H1 (cell line): ENCODE measurements around the gene CENPO. TPM values are rescaled to one million over a fixed set of nuclear protein-coding genes. Genes with fewer than 3 reads are reported as not detected.

Experiments used
- CTCF ChIA-PET: fragments of 300-600 bp; sonication (Branson Sonifier 250); formaldehyde crosslinking; loops from one replicate; lab custom pipeline; 2021; ENCODE audit not compliant: partially characterized antibody; lab: Charles Lee
- POLR2A ChIA-PET: fragments of 300-600 bp; sonication (Branson Sonifier 250); formaldehyde crosslinking; loops from one replicate; lab custom pipeline; 2021; ENCODE audit warnings: inconsistent platforms; ENCODE audit not compliant: partially characterized antibody; lab: Charles Lee
- DNase-seq, 2 experiments: peaks; one replicate each; pipeline versions ENCODE4 v3.0.0 to v3.0.0-alpha.2; 2010 to 2022; ENCODE audit warnings: low spot score in 2 of 2, low read depth in 1 of 2, mixed read lengths in 1 of 2
- FAIRE-seq: peaks from 2 replicates; lab custom pipeline; 2011; peaks lifted over from hg19 to GRCh38; lab: Jason Lieb, UNC
- H2AFZ ChIP-seq: 2 replicates; pipeline ENCODE4 v1.8.1; 2012; ENCODE audit warnings: low read length, inconsistent platforms
- H2AK5ac ChIP-seq: 2 replicates; pipeline ENCODE4 v1.6.1; 2013; ENCODE audit warnings: low read depth, low read length
- H2BK120ac ChIP-seq: replicated peaks from 2 replicates; pipeline ENCODE3; 2013; ENCODE audit warnings: low read depth, low read length, inconsistent platforms
- H2BK12ac ChIP-seq: 2 replicates; pipeline ENCODE4 v1.6.1; 2013; ENCODE audit warnings: low read depth, low read length
- H2BK15ac ChIP-seq: 2 replicates; pipeline ENCODE4 v1.6.1; 2013; ENCODE audit warnings: low read length
- H2BK20ac ChIP-seq: 2 replicates; pipeline ENCODE4 v1.6.1; 2013; ENCODE audit warnings: low read length
- H2BK5ac ChIP-seq: 2 replicates; pipeline ENCODE4 v1.6.1; 2013; ENCODE audit warnings: low read depth, low read length
- H3K14ac ChIP-seq: 2 replicates; pipeline ENCODE4 v1.6.1; 2013; ENCODE audit warnings: inconsistent platforms; ENCODE audit not compliant: insufficient read length
- H3K18ac ChIP-seq: 2 replicates; pipeline ENCODE4 v1.6.1; 2013; ENCODE audit warnings: low read length; ENCODE audit errors: extremely low read depth
- H3K23ac ChIP-seq: 2 replicates; pipeline ENCODE4 v1.6.1; 2013; ENCODE audit warnings: inconsistent platforms; ENCODE audit not compliant: insufficient read length
- H3K23me2 ChIP-seq: 2 replicates; pipeline ENCODE4 v1.6.1; 2013; ENCODE audit warnings: low read depth, low read length
- H3K27ac ChIP-seq: 2 replicates; pipeline ENCODE4 v1.6.1; 2011; ENCODE audit warnings: low read depth, low read length, inconsistent platforms
- H3K27me3 ChIP-seq, 4 experiments: replicated peaks in 1 of 4; 1 replicate in 1 of 4; 2 replicates in 3 of 4; pipeline versions ENCODE4 v1.6.1 to v1.8.1; 2011 to 2013; ENCODE audit warnings: low read length in 3 of 4, mild to moderate bottlenecking in 3 of 4, inconsistent platforms in 2 of 4, mixed read lengths in 2 of 4, moderate library complexity in 1 of 4; ENCODE audit not compliant: control insufficient read depth in 3 of 4, insufficient read depth in 3 of 4; ENCODE audit errors: extremely low read depth in 1 of 4
- H3K36me3 ChIP-seq, 4 experiments: 2 replicates each; pipeline versions ENCODE4 v1.6.1 to v1.8.1; 2011 to 2013; ENCODE audit warnings: mild to moderate bottlenecking in 4 of 4, low read length in 3 of 4, moderate library complexity in 2 of 4, control low read depth in 1 of 4, inconsistent platforms in 1 of 4; ENCODE audit not compliant: insufficient read depth in 4 of 4, control insufficient read depth in 2 of 4
- H3K4ac ChIP-seq: replicated peaks from 2 replicates; pipeline ENCODE3; 2013; ENCODE audit warnings: low read length, low read depth, mixed read lengths, inconsistent platforms; ENCODE audit not compliant: insufficient read length
- H3K4me1 ChIP-seq, 4 experiments: replicated peaks in 1 of 4; 1 replicate in 1 of 4; 2 replicates in 3 of 4; pipeline versions ENCODE4 v1.6.1 to v1.8.1; 2011 to 2013; ENCODE audit warnings: low read length in 3 of 4, inconsistent platforms in 2 of 4, mixed read lengths in 1 of 4; ENCODE audit not compliant: insufficient read depth in 4 of 4, control insufficient read depth in 3 of 4
- H3K4me2 ChIP-seq, 2 experiments: 2 replicates each; pipeline versions ENCODE4 v1.6.1 to v1.8.1; 2011 to 2013; ENCODE audit warnings: low read depth in 2 of 2, low read length in 2 of 2, control low read depth in 1 of 2, inconsistent platforms in 1 of 2, mild to moderate bottlenecking in 1 of 2; ENCODE audit not compliant: insufficient read depth in 1 of 2
- H3K4me3 ChIP-seq, 4 experiments: fragments of 200-600, 300-600 bp in 1 of 4; sonication (generic), shearing (Covaris generic), sonication (Bioruptor Twin) in 1 of 4; 2 replicates each; pipeline versions ENCODE4 v1.5.1 to v1.8.1; 2011 to 2016; ENCODE audit warnings: low read length in 4 of 4, low read depth in 3 of 4, control low read depth in 2 of 4, inconsistent platforms in 2 of 4, mild to moderate bottlenecking in 2 of 4, mixed read lengths in 1 of 4, moderate library complexity in 1 of 4; ENCODE audit not compliant: insufficient read depth in 2 of 4; ENCODE audit errors: extremely low read depth in 1 of 4
- H3K56ac ChIP-seq: replicated peaks from 2 replicates; pipeline ENCODE3; 2013; ENCODE audit warnings: low read depth, mild to moderate bottlenecking, mixed read lengths, low read length, inconsistent platforms; ENCODE audit not compliant: insufficient read length
- H3K79me1 ChIP-seq: 2 replicates; pipeline ENCODE4 v1.6.1; 2013; ENCODE audit warnings: low read depth, low read length, control low read depth
- H3K79me2 ChIP-seq, 2 experiments: 2 replicates each; pipeline versions ENCODE4 v1.6.1 to v1.8.1; 2012 to 2013; ENCODE audit warnings: low read length in 2 of 2, mild to moderate bottlenecking in 2 of 2, inconsistent platforms in 1 of 2; ENCODE audit not compliant: insufficient read depth in 2 of 2, control insufficient read depth in 1 of 2
- H3K9ac ChIP-seq, 4 experiments: replicated peaks in 1 of 4; 1 replicate in 1 of 4; 2 replicates in 3 of 4; pipeline versions ENCODE4 v1.6.1 to v1.8.1; 2011 to 2013; ENCODE audit warnings: low read depth in 3 of 4, low read length in 3 of 4, control low read depth in 2 of 4, mild to moderate bottlenecking in 2 of 4, moderate library complexity in 2 of 4, inconsistent platforms in 1 of 4; ENCODE audit errors: extremely low read depth in 1 of 4
- H3K9me3 ChIP-seq, 2 experiments: 2 replicates each; pipeline versions ENCODE4 v1.6.1 to v1.8.1; 2012 to 2013; ENCODE audit warnings: mild to moderate bottlenecking in 2 of 2, moderate library complexity in 2 of 2, control low read depth in 1 of 2, inconsistent platforms in 1 of 2, low read depth in 1 of 2, low read length in 1 of 2, mixed read lengths in 1 of 2; ENCODE audit not compliant: insufficient read depth in 2 of 2
- H4K20me1 ChIP-seq, 2 experiments: replicated peaks in 1 of 2; 2 replicates each; pipeline versions ENCODE3 to v1.8.1; 2011 to 2013; ENCODE audit warnings: inconsistent platforms in 2 of 2, low read length in 2 of 2, mild to moderate bottlenecking in 1 of 2; ENCODE audit not compliant: insufficient read depth in 2 of 2, control insufficient read depth in 1 of 2
- H4K5ac ChIP-seq: 2 replicates; pipeline ENCODE4 v1.6.1; 2013; ENCODE audit warnings: low read length, low read depth, mixed read lengths, inconsistent platforms; ENCODE audit not compliant: insufficient read length
- H4K8ac ChIP-seq: 2 replicates; pipeline ENCODE4 v1.8.0; 2013; ENCODE audit warnings: mild to moderate bottlenecking, moderate library complexity, low read length, inconsistent platforms; ENCODE audit not compliant: insufficient read depth; ENCODE audit errors: extremely low read depth
- H4K91ac ChIP-seq: replicated peaks from 2 replicates; pipeline ENCODE3; 2013; ENCODE audit warnings: low read length, mixed read lengths, inconsistent platforms; ENCODE audit not compliant: insufficient read length
- CEBPB ChIP-seq: IDR thresholded peaks from 2 replicates; pipeline ENCODE4 v1.6.1; 2012; ENCODE audit warnings: low read depth, low read length
- E2F6 ChIP-seq: IDR thresholded peaks from 2 replicates; pipeline ENCODE4 v1.6.1; 2012; ENCODE audit warnings: inconsistent platforms
- MAX ChIP-seq: IDR thresholded peaks from 2 replicates; pipeline ENCODE4 v1.6.1; 2012; ENCODE audit warnings: inconsistent platforms
- NANOG ChIP-seq: IDR thresholded peaks from 2 replicates; pipeline ENCODE4 v1.6.1; 2011; ENCODE audit warnings: low read length, low read depth, mild to moderate bottlenecking, inconsistent platforms; ENCODE audit not compliant: insufficient read depth, poor library complexity, severe bottlenecking
- NRF1 ChIP-seq: IDR thresholded peaks from 2 replicates; pipeline ENCODE4 v1.6.1; 2011; ENCODE audit warnings: mild to moderate bottlenecking, low read depth, low read length, improper control_type of control experiment
- RBBP5 ChIP-seq: IDR thresholded peaks from 2 replicates; pipeline ENCODE4 v1.7.1; 2012; ENCODE audit warnings: low read depth, mild to moderate bottlenecking, inconsistent platforms, low read length, moderate library complexity, borderline replicate concordance
- RXRA ChIP-seq: IDR thresholded peaks from 2 replicates; pipeline ENCODE4 v1.6.1; 2011; ENCODE audit warnings: low read depth, mild to moderate bottlenecking, low read length, moderate library complexity; ENCODE audit not compliant: insufficient read depth
- SAP30 ChIP-seq: fragments of 300-600 bp; sonication (generic); IDR thresholded peaks from 2 replicates; pipeline ENCODE4 v1.7.1; 2012; ENCODE audit warnings: low read length, moderate library complexity, mild to moderate bottlenecking, inconsistent platforms; ENCODE audit not compliant: insufficient read depth, insufficient replicate concordance
- WGBS, 2 experiments: shearing (Covaris generic) in 1 of 2; methylation state at CpG; one replicate each; pipeline versions ENCODE4 v1.1.6 to v1.1.7; 2013 to 2015; ENCODE audit warnings: low lambda C conversion rate in 2 of 2, mixed read lengths in 2 of 2, inconsistent platforms in 1 of 2, low coverage in 1 of 2, missing lambda C conversion rate in 1 of 2; ENCODE audit not compliant: insufficient replicate concordance in 2 of 2, insufficient coverage in 1 of 2, insufficient read length in 1 of 2; ENCODE audit errors: extremely low coverage in 1 of 2, missing lambda C conversion rate in 1 of 2; 5-methylcytosine and 5-hydroxymethylcytosine counted together
- polyA plus RNA-seq, 7 experiments: library from polyadenylated mRNA; depleted of rRNA in 3 of 7; stranded (reverse) in 5 of 7; unstranded in 2 of 7; fragments of >200 nt in 5 of 7; fragments of 200-250 nt in 2 of 7; gene quantifications; 1 replicate in 5 of 7; 2 replicates in 1 of 7; 4 replicates in 1 of 7; pipeline versions ENCODE4 v1.2.1 to v1.2.3, GENCODE V29; 2011 to 2013; ENCODE audit warnings: missing spikeins in 2 of 7, mixed read lengths in 2 of 7
- total RNA-seq: library from RNA; stranded (reverse); fragmentation: NEBNext Ultra II Directional; extraction: Animal tissue kit (Norgen Biotek cat#: 25700); gene quantifications from 2 replicates; pipeline ENCODE4 v1.2.1, GENCODE V29; 2021

Gene CENPO
- total and polyA plus RNA-seq, 2 of the 8 experiments (the other 6 are each of a cell fraction or from before 2014, with no cell fraction given): 34.4 to 46.3 TPM

GRCh38 chr2:24831221-24832072, 38.2 kb downstream of the CENPO start:
- Histone ChIP-seq H3K9me3 (peaks cover 2 to 13% of the 10 kb centered on the region in 2 experiments; a peak in 1 of 4 replicates), H3K56ac (no peak overlapping the region), H3K9ac (no peak overlapping the region), H3K23me2 (0 out of 2 replicates have a peak, but pooled peaks cover 2% of the 10 kb centered on the region), H4K8ac (no peak overlapping the region), H3K79me1 (no peaks in the 10 kb centered on the region), H2AFZ (no peak overlapping the region), H3K18ac (no peak overlapping the region), H3K4me1 (peaks cover 2 to 18% (median 9%) of the 10 kb centered on the region in 4 experiments; a peak in 6 of 7 replicates), H2AK5ac (no peak overlapping the region), H3K23ac (no peak overlapping the region), H2BK12ac (no peak overlapping the region), H3K4me2 (no peak overlapping the region), H3K14ac (no peak overlapping the region), H3K27ac (no peak overlapping the region), H3K27me3 (no peaks in the 10 kb centered on the region), H2BK5ac (no peak overlapping the region), H3K79me2 (no peaks in the 10 kb centered on the region; a peak in 1 of 4 replicates), H4K20me1 (peaks cover 0 to 3% of the 10 kb centered on the region in 2 experiments), H4K5ac (no peak overlapping the region), H2BK120ac (no peak overlapping the region), H3K4me3 (no peak overlapping the region), H2BK20ac (no peak overlapping the region), H3K4ac (no peak overlapping the region), H2BK15ac (no peak overlapping the region), H4K91ac (no peak overlapping the region), H3K36me3 (peaks cover 0 to 13% (median under 1%) of the 10 kb centered on the region in 4 experiments; a peak in 3 of 8 replicates)
- ChIA-PET POLR2A (no interaction called here), CTCF (interaction anchor here (0.6 to 4.6 kb wide), 12 partner anchors 12 to 422 kb away, joined by 3 to 30 read pairs (median 4); no protein-coding TSS in a partner anchor)
- no peak for DNase-seq
- no peak for TF ChIP-seq SAP30
- no peak for TF ChIP-seq MAX
- no peak for TF ChIP-seq CEBPB
- no peak for TF ChIP-seq RXRA
- TF ChIP-seq E2F6: no peak
- no peak for TF ChIP-seq NANOG
- TF ChIP-seq NRF1: no peak
- no peak for TF ChIP-seq RBBP5
- FAIRE-seq: no peak
- 90% methylated on average over 10 of the region's 18 CpGs; no CpG with 5 or more reads in 1 of the 2 experiments for WGBS, 2 experiments
